ENCODE results near the gene ANO10.

DNA sequence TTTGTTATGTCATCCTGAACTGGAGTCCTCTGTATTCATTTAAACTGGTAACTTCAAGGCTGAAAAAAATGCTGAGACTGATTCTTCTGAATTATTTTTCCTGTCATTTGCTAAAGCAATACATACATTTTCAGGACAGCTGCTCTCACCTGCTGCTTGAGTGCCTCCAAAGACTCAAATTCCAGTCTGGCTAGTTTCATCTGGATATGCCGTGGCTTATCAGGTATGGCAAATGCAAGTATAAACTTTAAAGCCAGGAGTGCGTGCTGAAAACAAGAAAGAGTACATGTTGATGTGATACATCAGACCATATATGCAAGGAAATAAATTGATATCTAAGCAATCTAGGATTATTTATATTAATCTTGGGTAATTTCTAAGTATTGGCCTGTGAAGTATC, 189.3 kb downstream of the ANO10 start:
- TF ChIP-seq, protein P1, sequence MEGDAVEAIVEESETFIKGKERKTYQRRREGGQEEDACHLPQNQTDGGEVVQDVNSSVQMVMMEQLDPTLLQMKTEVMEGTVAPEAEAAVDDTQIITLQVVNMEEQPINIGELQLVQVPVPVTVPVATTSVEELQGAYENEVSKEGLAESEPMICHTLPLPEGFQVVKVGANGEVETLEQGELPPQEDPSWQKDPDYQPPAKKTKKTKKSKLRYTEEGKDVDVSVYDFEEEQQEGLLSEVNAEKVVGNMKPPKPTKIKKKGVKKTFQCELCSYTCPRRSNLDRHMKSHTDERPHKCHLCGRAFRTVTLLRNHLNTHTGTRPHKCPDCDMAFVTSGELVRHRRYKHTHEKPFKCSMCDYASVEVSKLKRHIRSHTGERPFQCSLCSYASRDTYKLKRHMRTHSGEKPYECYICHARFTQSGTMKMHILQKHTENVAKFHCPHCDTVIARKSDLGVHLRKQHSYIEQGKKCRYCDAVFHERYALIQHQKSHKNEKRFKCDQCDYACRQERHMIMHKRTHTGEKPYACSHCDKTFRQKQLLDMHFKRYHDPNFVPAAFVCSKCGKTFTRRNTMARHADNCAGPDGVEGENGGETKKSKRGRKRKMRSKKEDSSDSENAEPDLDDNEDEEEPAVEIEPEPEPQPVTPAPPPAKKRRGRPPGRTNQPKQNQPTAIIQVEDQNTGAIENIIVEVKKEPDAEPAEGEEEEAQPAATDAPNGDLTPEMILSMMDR (IDR thresholded peaks at IDR 0.05) = no peak
- no peak for TF ChIP-seq POLR2A (IDR thresholded peaks at IDR 0.05)
- TF ChIP-seq POLR2AphosphoS5 (IDR thresholded peaks at IDR 0.05) = no peak
